ENCODE data around the gene CRAMP1.

Gene CRAMP1

GRCh38 chr16:1575578-1575977 lies 36.6 kb upstream of the CRAMP1 start:
- Histone ChIP-seq H2BK120ac (ENCODE audit: low read depth, low read length) (no peak overlapping the region), H3K27ac (replicated peaks; ENCODE audit: low read length) (no peak overlapping the region), H3K14ac (ENCODE audit: low read length) (no peak overlapping the region), H3K79me1 (ENCODE audit: low read depth, low read length) (peaks cover 2% of the 10 kb centered on the region), H3K23ac (ENCODE audit: low read depth, low read length, poor library complexity) (no peak overlapping the region), H2AFZ (ENCODE audit: low read length) (no peak overlapping the region), H3K9me3 (replicated peaks in 1 of 2; ENCODE audit: control insufficient read depth in 2 of 2, insufficient read depth in 1 of 2, low read depth in 1 of 2, low read length in 2 of 2) (peaks cover 0 to 3% of the 10 kb centered on the region in 2 donors), H3K27me3 (ENCODE audit: control insufficient read depth in 3 of 3, insufficient read depth in 3 of 3, low read depth in 1 of 3, low read length in 3 of 3) (no peaks in the 10 kb centered on the region), H2BK5ac (ENCODE audit: low read length) (no peak overlapping the region), H2BK15ac (ENCODE audit: low read length) (no peak overlapping the region), H4K8ac (ENCODE audit: low read depth, low read length) (no peak overlapping the region), H3K9ac (ENCODE audit: low read depth, low read length, poor library complexity) (no peak overlapping the region), H4K91ac (ENCODE audit: low read depth, low read length, poor library complexity) (no peak overlapping the region), H3K4me2 (ENCODE audit: insufficient read depth, low read length, poor library complexity, severe bottlenecking) (no peak overlapping the region), H3K18ac (ENCODE audit: low read length) (no peak overlapping the region), H3K4me3 (ENCODE audit: low read length in 2 of 2) (no peak overlapping the region), H3K4me1 (ENCODE audit: control insufficient read depth in 2 of 2, insufficient read depth in 1 of 2, low read depth in 1 of 2, low read length in 2 of 2) (no peaks in the 10 kb centered on the region), H2BK12ac (ENCODE audit: low read length) (no peak overlapping the region), H2AK5ac (ENCODE audit: low read depth, low read length) (no peak overlapping the region), H3K4ac (ENCODE audit: low read length) (no peak overlapping the region), H3K36me3 (replicated peaks in 1 of 2; ENCODE audit: control insufficient read depth in 2 of 2, insufficient read depth in 2 of 2, low read length in 2 of 2) (peaks cover 33 to 76% of the 10 kb centered on the region in 2 donors)
- DNase-seq (ENCODE audit: low spot score) = no peak

DNA sequence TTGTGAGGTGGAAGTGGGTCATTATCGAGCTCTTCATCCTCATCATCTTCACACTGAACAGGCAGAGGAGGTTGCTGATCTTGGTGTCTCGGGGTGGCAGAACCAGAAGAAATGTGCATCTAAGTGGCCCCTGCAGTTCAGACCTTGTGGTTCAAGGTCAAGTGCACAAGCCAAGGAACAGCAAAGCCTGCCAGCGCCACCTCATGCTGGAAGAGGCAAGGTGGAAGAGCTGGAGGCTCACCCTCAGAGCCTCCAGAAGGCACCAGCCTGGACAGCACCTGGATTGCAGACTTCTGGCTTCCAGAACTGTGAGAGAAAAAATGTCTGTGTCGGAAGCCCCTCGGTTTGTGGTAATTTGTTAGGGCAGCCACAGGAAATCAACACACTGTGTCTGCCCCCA lies 32.9 kb upstream of the CRAMP1 start:
- no CpG with 5 or more reads among the region's 5 CpGs for WGBS, 2 donors (ENCODE audit: extremely low coverage in 2 of 2, insufficient read length in 2 of 2, insufficient replicate concordance in 1 of 2)
- no peak for DNase-seq (ENCODE audit: low spot score)
- no peak overlapping the region for H3K23ac ChIP-seq (ENCODE audit: low read depth, low read length, poor library complexity)
- no peak overlapping the region for H3K9ac ChIP-seq (ENCODE audit: low read depth, low read length, poor library complexity)
- H3K4me1 ChIP-seq (ENCODE audit: control insufficient read depth in 2 of 2, insufficient read depth in 1 of 2, low read depth in 1 of 2, low read length in 2 of 2) = peaks cover 0 to 3% of the 10 kb centered on the region in 2 donors
- H3K14ac ChIP-seq (ENCODE audit: low read length) = no peak overlapping the region
- no peak overlapping the region for H2BK5ac ChIP-seq (ENCODE audit: low read length)
- H2AFZ ChIP-seq (ENCODE audit: low read length) = no peak overlapping the region
- no peak overlapping the region for H3K27ac ChIP-seq (replicated peaks; ENCODE audit: low read length)
- no peak overlapping the region for H2BK12ac ChIP-seq (ENCODE audit: low read length)
- H3K36me3 ChIP-seq (replicated peaks in 1 of 2; ENCODE audit: control insufficient read depth in 2 of 2, insufficient read depth in 2 of 2, low read length in 2 of 2) = peaks cover 47 to 80% of the 10 kb centered on the region in 2 donors
- H3K9me3 ChIP-seq (replicated peaks in 1 of 2; ENCODE audit: control insufficient read depth in 2 of 2, insufficient read depth in 1 of 2, low read depth in 1 of 2, low read length in 2 of 2) = peaks cover 3 to 10% of the 10 kb centered on the region in 2 donors
- H2BK120ac ChIP-seq (ENCODE audit: low read depth, low read length) = no peak overlapping the region
- H4K8ac ChIP-seq (ENCODE audit: low read depth, low read length) = no peak overlapping the region
- no peak overlapping the region for H2BK15ac ChIP-seq (ENCODE audit: low read length)
- H3K4me2 ChIP-seq (ENCODE audit: insufficient read depth, low read length, poor library complexity, severe bottlenecking) = no peak overlapping the region
- peaks cover 2% of the 10 kb centered on the region for H3K79me1 ChIP-seq (ENCODE audit: low read depth, low read length)
- H3K4ac ChIP-seq (ENCODE audit: low read length) = no peak overlapping the region
- H3K27me3 ChIP-seq (ENCODE audit: control insufficient read depth in 3 of 3, insufficient read depth in 3 of 3, low read depth in 1 of 3, low read length in 3 of 3) = no peaks in the 10 kb centered on the region
- no peak overlapping the region for H3K4me3 ChIP-seq (ENCODE audit: low read length in 2 of 2)
- no peak overlapping the region for H3K18ac ChIP-seq (ENCODE audit: low read length)
- H4K91ac ChIP-seq (ENCODE audit: low read depth, low read length, poor library complexity) = no peak overlapping the region
- H2AK5ac ChIP-seq (ENCODE audit: low read depth, low read length) = no peak overlapping the region

GRCh38 chr16:1580256-1580655 lies 31.9 kb upstream of the CRAMP1 start:
- Histone ChIP-seq H3K36me3 (replicated peaks in 1 of 2; ENCODE audit: control insufficient read depth in 2 of 2, insufficient read depth in 2 of 2, low read length in 2 of 2) (peaks cover 45 to 82% of the 10 kb centered on the region in 2 donors), H2BK120ac (ENCODE audit: low read depth, low read length) (no peak overlapping the region), H3K23ac (ENCODE audit: low read depth, low read length, poor library complexity) (no peak overlapping the region), H2AK5ac (ENCODE audit: low read depth, low read length) (no peak overlapping the region), H3K4me2 (ENCODE audit: insufficient read depth, low read length, poor library complexity, severe bottlenecking) (no peak overlapping the region), H2BK12ac (ENCODE audit: low read length) (no peak overlapping the region), H4K8ac (ENCODE audit: low read depth, low read length) (no peak overlapping the region), H3K27ac (replicated peaks; ENCODE audit: low read length) (no peak overlapping the region), H3K18ac (ENCODE audit: low read length) (no peak overlapping the region), H3K79me1 (ENCODE audit: low read depth, low read length) (peaks cover 2% of the 10 kb centered on the region), H3K9me3 (replicated peaks in 1 of 2; ENCODE audit: control insufficient read depth in 2 of 2, insufficient read depth in 1 of 2, low read depth in 1 of 2, low read length in 2 of 2) (peaks cover 3 to 10% of the 10 kb centered on the region in 2 donors), H3K27me3 (ENCODE audit: control insufficient read depth in 3 of 3, insufficient read depth in 3 of 3, low read depth in 1 of 3, low read length in 3 of 3) (no peaks in the 10 kb centered on the region), H3K4ac (ENCODE audit: low read length) (no peak overlapping the region), H4K91ac (ENCODE audit: low read depth, low read length, poor library complexity) (no peak overlapping the region), H3K9ac (ENCODE audit: low read depth, low read length, poor library complexity) (no peak overlapping the region), H2BK5ac (ENCODE audit: low read length) (no peak overlapping the region), H3K4me3 (ENCODE audit: low read length in 2 of 2) (no peak overlapping the region), H3K14ac (ENCODE audit: low read length) (no peak overlapping the region), H2AFZ (ENCODE audit: low read length) (no peak overlapping the region), H3K4me1 (ENCODE audit: control insufficient read depth in 2 of 2, insufficient read depth in 1 of 2, low read depth in 1 of 2, low read length in 2 of 2) (peaks cover 0 to 13% of the 10 kb centered on the region in 2 donors), H2BK15ac (ENCODE audit: low read length) (no peak overlapping the region)
- no peak for DNase-seq (ENCODE audit: low spot score)
- WGBS, 2 donors (ENCODE audit: extremely low coverage in 2 of 2, insufficient read length in 2 of 2, insufficient replicate concordance in 1 of 2) = no CpG with 5 or more reads among the region's 12 CpGs

GRCh38 chr16:1580956-1581355 lies 31.2 kb upstream of the CRAMP1 start:
- no peak overlapping the region for H3K27ac ChIP-seq (replicated peaks; ENCODE audit: low read length)
- no peak overlapping the region for H3K4ac ChIP-seq (ENCODE audit: low read length)
- no peak overlapping the region for H2AK5ac ChIP-seq (ENCODE audit: low read depth, low read length)
- WGBS, 2 donors (ENCODE audit: extremely low coverage in 2 of 2, insufficient read length in 2 of 2, insufficient replicate concordance in 1 of 2) = no CpG with 5 or more reads among the region's 6 CpGs
- no peak overlapping the region for H3K4me2 ChIP-seq (ENCODE audit: insufficient read depth, low read length, poor library complexity, severe bottlenecking)
- no peak overlapping the region for H2AFZ ChIP-seq (ENCODE audit: low read length)
- H3K79me1 ChIP-seq (ENCODE audit: low read depth, low read length) = peaks cover 2% of the 10 kb centered on the region
- peaks cover 46 to 80% of the 10 kb centered on the region in 2 donors for H3K36me3 ChIP-seq (replicated peaks in 1 of 2; ENCODE audit: control insufficient read depth in 2 of 2, insufficient read depth in 2 of 2, low read length in 2 of 2)
- no peak overlapping the region for H2BK15ac ChIP-seq (ENCODE audit: low read length)
- H3K18ac ChIP-seq (ENCODE audit: low read length) = no peak overlapping the region
- H3K4me3 ChIP-seq (ENCODE audit: low read length in 2 of 2) = peak overlapping the region in 1 of 2 donors; percentile 4
- H3K4me1 ChIP-seq (ENCODE audit: control insufficient read depth in 2 of 2, insufficient read depth in 1 of 2, low read depth in 1 of 2, low read length in 2 of 2) = peaks cover 0 to 16% of the 10 kb centered on the region in 2 donors
- no peak overlapping the region for H3K14ac ChIP-seq (ENCODE audit: low read length)
- H2BK12ac ChIP-seq (ENCODE audit: low read length) = no peak overlapping the region
- peaks cover 3 to 10% of the 10 kb centered on the region in 2 donors for H3K9me3 ChIP-seq (replicated peaks in 1 of 2; ENCODE audit: control insufficient read depth in 2 of 2, insufficient read depth in 1 of 2, low read depth in 1 of 2, low read length in 2 of 2)
- no peak overlapping the region for H4K8ac ChIP-seq (ENCODE audit: low read depth, low read length)
- DNase-seq (ENCODE audit: low spot score) = no peak
- no peak overlapping the region for H2BK5ac ChIP-seq (ENCODE audit: low read length)
- H2BK120ac ChIP-seq (ENCODE audit: low read depth, low read length) = no peak overlapping the region
- H3K9ac ChIP-seq (ENCODE audit: low read depth, low read length, poor library complexity) = no peak overlapping the region
- H3K23ac ChIP-seq (ENCODE audit: low read depth, low read length, poor library complexity) = no peak overlapping the region
- H4K91ac ChIP-seq (ENCODE audit: low read depth, low read length, poor library complexity) = no peak overlapping the region
- H3K27me3 ChIP-seq (ENCODE audit: control insufficient read depth in 3 of 3, insufficient read depth in 3 of 3, low read depth in 1 of 3, low read length in 3 of 3) = no peaks in the 10 kb centered on the region

Measured in neuronal stem cell (in vitro differentiated cells).